Lung microvascular endothelial cell (primary cell): ENCODE data around the gene SLC35E2B. TPM values are rescaled to one million over a fixed set of nuclear protein-coding genes. Genes with fewer than 3 reads are reported as not detected.
"Not testable (repeated sequence)": the region's sequence is repeated elsewhere in the genome, so short reads cannot be mapped to it uniquely, and the experiment has no call there.

Experiments used
- DNase-seq, 2 donors: peaks; one replicate each; pipeline versions ENCODE4 v3.0.0 to v3.0.0-alpha.2; 2010; ENCODE audit warnings: low read depth in 2 of 2
- total RNA-seq: library from RNA; depleted of rRNA; stranded (reverse); fragments of >200 nt; gene quantifications from 2 replicates; pipeline ENCODE4 v1.2.1, GENCODE V29; 2014

Gene SLC35E2B
- total RNA-seq, 1 donor from 2014 or later: 21.6 TPM

GRCh38 chr1:1703796-1704195, 11.2 kb upstream of the SLC35E2B start:
- no peak for DNase-seq

- DNase-seq: not testable (repeated sequence)
Observed at GRCh38 chr1:1702506-1702905, 9.9 kb upstream of the SLC35E2B start.

- not testable (repeated sequence) for DNase-seq
Observed at GRCh38 chr1:1700557-1700956, 8.0 kb upstream of the SLC35E2B start.

- not testable (repeated sequence) for DNase-seq
Observed at GRCh38 chr1:1700067-1700466, 7.5 kb upstream of the SLC35E2B start.

- not testable (repeated sequence) for DNase-seq
Observed at GRCh38 chr1:1699061-1699460, 6.5 kb upstream of the SLC35E2B start.

- DNase-seq: not testable (repeated sequence)
Observed at GRCh38 chr1:1697358-1698183, 5.0 kb upstream of the SLC35E2B start.

- DNase-seq: not testable (repeated sequence)
Observed at GRCh38 chr1:1696431-1697357, 4.1 kb upstream of the SLC35E2B start.

- DNase-seq: peak; percentile 64 to 80
Observed at GRCh38 chr1:1692324-1692713, 276 bp downstream of the SLC35E2B start.

GRCh38 chr1:1691443-1691842, 1.2 kb downstream of the SLC35E2B start:
- DNase-seq: not testable (repeated sequence)

- not testable (repeated sequence) for DNase-seq
Observed at GRCh38 chr1:1689526-1689925, 3.1 kb downstream of the SLC35E2B start.

GRCh38 chr1:1687846-1688245, 4.7 kb downstream of the SLC35E2B start:
- no peak for DNase-seq

GRCh38 chr1:1684031-1684681, 8.4 kb downstream of the SLC35E2B start:
- no peak for DNase-seq

- DNase-seq: no peak
Observed at GRCh38 chr1:1683104-1683905, 9.3 kb downstream of the SLC35E2B start.

GRCh38 chr1:1680912-1681273, 11.7 kb downstream of the SLC35E2B start:
- no peak for DNase-seq

GRCh38 chr1:1680031-1680911, 12.3 kb downstream of the SLC35E2B start:
- no peak for DNase-seq

- DNase-seq: peak in 1 of 2 donors; percentile 50
Observed at GRCh38 chr1:1678581-1679380, 13.8 kb downstream of the SLC35E2B start.

GRCh38 chr1:1677718-1678580, 14.6 kb downstream of the SLC35E2B start:
- DNase-seq: no peak

- DNase-seq: not testable (repeated sequence)
Observed at GRCh38 chr1:1676087-1676486, 16.5 kb downstream of the SLC35E2B start.
